Choroid plexus epithelial cell (primary cell): ENCODE results near the gene CHST7.
"Not testable (repeated sequence)": the region's sequence is repeated elsewhere in the genome, so short reads cannot be mapped to it uniquely, and the experiment has no call there.

Experiments
- DNase-seq: peaks from one replicate; pipeline ENCODE4 v3.0.0-alpha.2; 2010; ENCODE audit warnings: low read depth
- H3K4me3 ChIP-seq: 2 replicates; pipeline ENCODE4 v1.5.1; 2011; ENCODE audit warnings: low read depth, mild to moderate bottlenecking, control low read depth, low read length, moderate library complexity
- TF ChIP-seq, protein P1 (sequence below): conservative IDR thresholded peaks from 2 replicates; pipeline ENCODE4 v1.5.1; 2011; ENCODE audit warnings: low read depth, mild to moderate bottlenecking, control low read depth, inconsistent platforms, low read length, moderate library complexity

The CHST7 gene, protein sequence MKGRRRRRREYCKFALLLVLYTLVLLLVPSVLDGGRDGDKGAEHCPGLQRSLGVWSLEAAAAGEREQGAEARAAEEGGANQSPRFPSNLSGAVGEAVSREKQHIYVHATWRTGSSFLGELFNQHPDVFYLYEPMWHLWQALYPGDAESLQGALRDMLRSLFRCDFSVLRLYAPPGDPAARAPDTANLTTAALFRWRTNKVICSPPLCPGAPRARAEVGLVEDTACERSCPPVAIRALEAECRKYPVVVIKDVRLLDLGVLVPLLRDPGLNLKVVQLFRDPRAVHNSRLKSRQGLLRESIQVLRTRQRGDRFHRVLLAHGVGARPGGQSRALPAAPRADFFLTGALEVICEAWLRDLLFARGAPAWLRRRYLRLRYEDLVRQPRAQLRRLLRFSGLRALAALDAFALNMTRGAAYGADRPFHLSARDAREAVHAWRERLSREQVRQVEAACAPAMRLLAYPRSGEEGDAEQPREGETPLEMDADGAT

DNA sequence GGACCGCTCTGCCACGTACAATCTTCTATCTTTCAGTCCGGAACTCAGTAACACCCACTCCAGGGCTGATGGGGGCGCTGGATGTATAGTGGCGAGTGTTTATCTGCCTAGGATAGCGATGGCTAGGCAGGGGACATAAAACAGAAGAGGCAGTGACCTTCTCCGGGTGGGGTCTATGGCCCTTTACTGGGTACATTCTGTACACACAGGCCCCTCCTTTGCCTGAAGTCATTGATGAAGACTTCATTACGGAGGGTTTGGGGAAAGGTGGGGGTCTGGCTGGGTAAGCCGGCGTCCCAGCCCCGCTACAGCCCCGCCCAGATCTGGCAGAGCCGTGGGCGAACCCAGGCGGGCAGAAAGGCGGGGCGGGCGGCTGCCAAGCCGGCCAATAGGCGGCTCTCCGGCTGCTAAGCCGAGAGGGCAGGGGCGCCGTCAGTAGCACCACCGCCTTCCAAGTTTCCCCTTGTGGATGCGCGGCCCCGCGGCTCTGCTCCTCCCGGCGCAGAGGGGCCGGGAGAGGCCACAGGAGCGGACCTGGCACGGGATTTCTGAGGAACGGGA, at the start of gene CHST7:
Gene CHST7, plus strand, starts transcription at position 435 of the 561 bp plus-strand sequence. CDS start 167 bp downstream, outside the sequence.
- peak; percentile 67 for DNase-seq

DNA sequence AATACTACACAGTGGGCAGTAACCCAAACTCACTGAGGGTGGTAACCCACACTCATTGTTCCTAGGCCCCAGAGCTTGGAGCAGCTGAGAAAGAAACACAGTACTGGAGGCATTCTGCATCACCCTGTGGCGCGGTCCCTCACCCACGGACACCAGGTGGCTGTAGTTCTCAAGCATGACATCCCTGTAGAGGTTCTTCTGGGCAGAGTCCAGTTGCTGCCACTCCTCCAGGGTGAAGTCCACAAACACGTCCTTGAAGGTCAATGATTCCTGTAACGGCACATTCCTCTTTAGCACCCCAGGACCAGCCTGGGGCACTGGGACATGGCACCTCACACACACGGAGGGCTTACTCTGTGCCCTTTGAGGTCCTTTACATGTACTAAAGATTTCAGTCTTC, 44.9 kb upstream of the CHST7 start:
- not testable (repeated sequence) for H3K4me3 ChIP-seq, DNase-seq

More for the DNA sequence above, at the start of gene CHST7:
- H3K4me3 ChIP-seq = peak within 1 kb of the TSS; percentile 63
- TF ChIP-seq, protein P1, sequence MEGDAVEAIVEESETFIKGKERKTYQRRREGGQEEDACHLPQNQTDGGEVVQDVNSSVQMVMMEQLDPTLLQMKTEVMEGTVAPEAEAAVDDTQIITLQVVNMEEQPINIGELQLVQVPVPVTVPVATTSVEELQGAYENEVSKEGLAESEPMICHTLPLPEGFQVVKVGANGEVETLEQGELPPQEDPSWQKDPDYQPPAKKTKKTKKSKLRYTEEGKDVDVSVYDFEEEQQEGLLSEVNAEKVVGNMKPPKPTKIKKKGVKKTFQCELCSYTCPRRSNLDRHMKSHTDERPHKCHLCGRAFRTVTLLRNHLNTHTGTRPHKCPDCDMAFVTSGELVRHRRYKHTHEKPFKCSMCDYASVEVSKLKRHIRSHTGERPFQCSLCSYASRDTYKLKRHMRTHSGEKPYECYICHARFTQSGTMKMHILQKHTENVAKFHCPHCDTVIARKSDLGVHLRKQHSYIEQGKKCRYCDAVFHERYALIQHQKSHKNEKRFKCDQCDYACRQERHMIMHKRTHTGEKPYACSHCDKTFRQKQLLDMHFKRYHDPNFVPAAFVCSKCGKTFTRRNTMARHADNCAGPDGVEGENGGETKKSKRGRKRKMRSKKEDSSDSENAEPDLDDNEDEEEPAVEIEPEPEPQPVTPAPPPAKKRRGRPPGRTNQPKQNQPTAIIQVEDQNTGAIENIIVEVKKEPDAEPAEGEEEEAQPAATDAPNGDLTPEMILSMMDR = peak; percentile 54

DNA sequence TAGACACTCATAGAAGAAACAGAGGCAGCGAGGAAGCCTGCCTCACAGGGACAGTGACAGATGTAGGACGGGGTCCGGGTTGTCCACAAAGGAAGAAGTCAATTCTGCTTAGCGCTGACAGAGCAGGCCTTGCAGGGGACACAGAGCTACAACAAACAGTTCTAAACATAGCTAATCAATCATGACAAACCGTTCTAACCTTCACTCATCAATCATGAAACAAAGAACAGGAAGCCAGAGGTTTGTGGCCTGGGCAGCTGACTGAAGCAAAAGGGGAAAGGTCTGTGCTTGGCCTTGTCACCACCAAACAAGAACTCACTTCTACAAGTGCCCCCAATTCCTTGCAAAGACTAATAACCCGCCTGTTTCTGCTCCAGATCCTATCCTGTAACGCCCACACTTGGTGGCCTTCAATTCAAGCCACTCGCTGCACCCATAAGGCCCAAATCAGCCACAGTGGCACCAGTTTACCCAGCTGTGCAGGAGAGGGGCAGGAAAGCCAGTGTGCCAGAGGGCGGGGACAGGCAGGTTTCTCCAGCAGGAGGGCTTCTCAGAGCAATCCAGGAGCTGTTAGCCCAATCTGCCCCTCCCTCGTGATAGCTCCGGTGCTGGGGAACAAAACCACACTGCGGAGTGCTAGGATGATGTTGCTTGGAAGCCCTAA, 43.7 kb upstream of the CHST7 start:
- DNase-seq, H3K4me3 ChIP-seq: not testable (repeated sequence)

DNA sequence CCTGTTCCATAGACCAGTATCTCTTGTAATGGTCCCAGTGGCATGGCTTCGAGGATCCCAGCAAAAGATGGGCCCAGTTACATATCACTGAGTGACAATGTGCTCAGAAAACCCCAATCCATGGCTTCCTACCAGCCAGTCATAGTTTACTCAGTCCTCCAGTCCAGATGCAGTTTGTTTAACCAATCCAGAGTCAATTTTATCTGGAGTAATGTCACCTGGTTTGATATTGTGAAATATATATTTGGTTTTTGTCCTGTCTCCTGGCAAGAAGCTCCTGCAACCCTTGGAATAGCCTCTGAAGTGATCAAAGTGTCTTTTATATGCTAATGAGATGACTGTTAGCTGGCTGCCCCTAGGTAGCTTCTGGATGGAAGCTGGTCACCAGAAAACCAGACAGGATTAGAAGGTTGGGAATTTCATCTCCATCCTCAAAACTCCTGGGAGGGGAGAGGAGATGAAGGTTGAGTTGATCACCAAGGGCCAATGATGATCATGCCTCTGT, 43.1 kb upstream of the CHST7 start:
- not testable (repeated sequence) for H3K4me3 ChIP-seq, DNase-seq

DNA sequence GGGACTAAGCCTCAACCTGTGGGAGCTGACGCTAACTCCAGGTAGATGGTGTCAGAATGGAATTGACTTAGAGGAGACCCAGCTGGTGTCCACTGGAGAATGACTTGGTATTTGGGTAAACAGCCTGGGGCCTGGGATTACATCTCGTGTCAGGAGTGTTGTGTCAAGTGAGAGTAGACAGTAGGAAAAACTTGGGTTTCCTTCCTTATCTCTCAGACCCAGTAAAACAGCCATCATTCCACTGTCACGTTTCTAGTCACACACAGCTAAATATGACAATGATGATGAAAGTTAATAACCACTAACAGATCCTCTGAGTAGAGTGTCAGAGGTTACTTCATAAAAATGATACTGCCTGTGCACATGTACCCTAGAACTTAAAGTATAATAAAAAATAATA, 42.1 kb upstream of the CHST7 start:
- no peak for DNase-seq
- TF ChIP-seq, protein P1 = no peak
- H3K4me3 ChIP-seq = no peak overlapping the region

DNA sequence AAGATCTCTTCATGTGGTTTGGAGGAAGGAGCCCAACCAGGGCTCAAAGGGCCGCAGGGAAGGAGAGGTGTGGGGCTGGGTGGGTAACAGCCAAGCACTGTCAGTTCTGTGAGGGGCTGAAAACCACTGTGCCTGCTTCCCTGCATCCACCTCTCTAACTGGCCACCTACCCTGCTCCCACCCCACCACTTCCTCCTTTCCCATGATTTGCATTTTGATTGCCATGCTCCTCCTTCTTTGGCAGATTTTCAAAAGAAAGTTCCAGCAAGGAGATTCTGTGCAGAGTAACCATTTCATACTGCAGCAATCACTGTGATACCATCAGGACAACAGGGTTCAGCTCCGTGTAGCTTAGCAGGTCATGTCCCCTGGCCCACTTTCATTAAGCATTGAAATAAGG, 30.1 kb upstream of the CHST7 start:
- TF ChIP-seq, protein P1 = no peak
- H3K4me3 ChIP-seq = no peak overlapping the region
- DNase-seq = no peak

DNA sequence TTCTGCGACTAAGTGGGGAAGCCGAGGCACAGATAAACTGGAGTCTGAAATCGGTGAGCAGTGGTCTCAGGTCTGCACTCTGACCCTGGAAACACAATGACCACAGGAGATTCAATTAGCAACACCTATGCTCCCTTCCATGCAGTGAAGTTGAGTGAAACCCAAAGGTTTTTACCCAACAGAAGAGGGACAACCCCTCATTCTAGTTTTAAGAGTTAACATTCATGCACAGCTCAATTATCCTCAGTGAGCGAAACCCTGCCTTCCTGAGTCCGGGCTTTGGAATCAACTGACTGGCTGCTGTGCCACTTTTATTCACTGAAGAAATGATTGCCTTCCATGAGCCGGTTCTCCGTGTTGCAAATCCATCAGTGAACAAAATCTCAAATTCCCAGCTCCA, 29.0 kb upstream of the CHST7 start:
- H3K4me3 ChIP-seq = peak overlapping the region; percentile 76
- DNase-seq = not testable (repeated sequence)

DNA sequence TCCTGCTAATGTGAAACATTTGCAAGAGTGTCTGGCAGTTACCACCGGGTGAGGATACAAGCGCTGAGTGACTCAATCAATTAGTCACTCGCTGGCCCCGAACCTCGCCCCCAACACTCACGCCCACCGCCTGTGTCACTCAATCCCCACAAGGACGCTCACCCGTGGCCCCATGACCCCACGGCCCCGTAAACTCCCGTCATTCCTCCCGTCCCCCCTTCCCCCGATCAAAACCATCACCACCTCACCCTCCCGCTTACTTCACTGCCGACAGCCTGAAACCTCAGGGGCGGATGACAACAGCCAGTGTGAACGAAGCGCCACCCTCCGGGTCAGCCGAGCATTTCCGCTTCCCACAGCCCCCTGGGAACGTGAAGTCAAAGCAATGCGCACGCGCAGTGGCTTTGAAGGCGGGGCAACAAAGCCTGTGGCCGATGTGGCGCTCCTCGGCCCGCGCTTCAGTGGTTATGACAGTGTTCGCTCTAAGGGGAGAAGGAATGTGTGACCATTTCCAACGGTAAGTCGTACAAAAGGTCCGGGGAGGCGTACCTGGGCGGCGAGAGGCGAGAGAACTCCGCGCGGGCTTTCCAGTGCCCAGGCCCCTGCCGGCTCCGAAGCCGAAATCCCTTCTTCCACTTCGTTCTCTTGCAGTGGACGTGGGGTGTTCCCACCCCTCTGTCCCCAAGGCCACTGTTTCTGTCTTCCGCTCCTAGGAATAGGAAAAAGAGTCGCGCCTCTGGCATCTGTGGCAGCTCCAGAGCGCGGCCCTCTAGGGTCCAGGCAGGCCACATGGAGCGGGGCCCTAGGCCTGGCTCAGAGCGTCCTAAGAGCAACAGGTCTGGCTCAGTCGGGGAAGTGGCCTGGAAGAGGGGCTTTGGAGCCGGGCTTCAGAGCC, 28.2 kb upstream of the CHST7 start, which contains the start of gene ZNF674:
Gene ZNF674, minus strand, starts transcription at position 311 of the 895 bp plus-strand sequence. CDS start 3,334 bp downstream, outside the sequence.
- DNase-seq = peak; percentile 93
- peak within 1 kb of the TSS; percentile 76 for H3K4me3 ChIP-seq

More for the DNA sequence above, 28.2 kb upstream of the CHST7 start, which contains the start of gene ZNF674:
- TF ChIP-seq, protein P1 = peak; percentile 31
